Activated gamma-delta T cell treated with anti-CD3 and anti-CD28 coated beads, Interleukin-2, amount 50 U/mL, for 16 hours (primary cell): ENCODE measurements around the gene CRISP3.
"Not testable (repeated sequence)": the region's sequence is repeated elsewhere in the genome, so short reads cannot be mapped to it uniquely, and the experiment has no call there.

Experiments used
- DNase-seq: peaks from one replicate; pipeline ENCODE4 v3.0.0-alpha.2; 2020; ENCODE audit warnings: low read depth

Gene CRISP3

DNA sequence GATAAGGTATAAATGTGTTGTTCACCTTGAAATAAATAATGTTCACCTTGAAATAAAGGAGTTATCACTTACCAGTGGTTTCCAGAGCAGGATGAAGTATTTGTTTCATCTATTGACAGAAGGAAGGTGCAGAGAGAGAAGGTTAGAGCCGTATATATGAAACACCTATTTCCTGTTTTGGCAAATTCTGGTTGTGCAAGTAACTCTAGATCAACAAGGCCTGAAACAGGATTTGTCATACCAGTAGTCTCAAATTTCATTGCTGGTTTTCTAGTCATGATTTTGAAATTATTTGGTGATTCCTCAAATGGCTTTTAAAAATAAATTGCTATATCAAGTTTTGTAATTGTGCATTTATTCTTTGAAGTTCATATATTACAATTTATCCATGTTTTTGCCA lies at the start of gene CRISP3:
Gene CRISP3, minus strand, starts transcription at position 130 of the 400 bp plus-strand sequence. Its CDS starts 21 bp downstream, at position 109.
- no peak for DNase-seq

DNA sequence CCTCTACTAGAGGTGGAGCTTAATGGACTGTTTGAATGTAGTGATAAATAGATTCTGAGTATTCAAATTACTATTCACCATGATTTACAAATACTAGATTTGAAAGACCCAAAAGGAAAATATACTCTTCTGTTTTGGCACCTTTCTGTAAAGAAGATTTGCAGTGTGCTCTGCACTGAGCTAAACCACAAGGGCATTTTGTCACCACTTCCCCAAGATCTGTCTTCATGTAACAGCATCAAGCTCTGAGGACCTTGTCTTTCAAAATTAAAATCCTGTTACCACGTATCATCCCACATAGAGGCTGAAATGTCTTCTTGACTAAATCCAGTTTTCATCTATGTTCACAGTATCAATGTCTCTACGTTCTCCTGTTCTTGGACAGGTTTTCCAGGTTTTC lies 46.2 kb upstream of the CRISP3 start:
- no peak for DNase-seq

GRCh38 chr6:49787176-49787575 lies 43.0 kb upstream of the CRISP3 start, which contains the start of gene PGK2:
Gene PGK2, minus strand, starts transcription at chr6:49787285. Its CDS starts 98 bp downstream, at chr6:49787187.
- no peak for DNase-seq

GRCh38 chr6:49784272-49784671 lies 40.1 kb upstream of the CRISP3 start:
- DNase-seq = no peak

- no peak for DNase-seq
Measured at GRCh38 chr6:49782725-49783124, 38.5 kb upstream of the CRISP3 start.

DNA sequence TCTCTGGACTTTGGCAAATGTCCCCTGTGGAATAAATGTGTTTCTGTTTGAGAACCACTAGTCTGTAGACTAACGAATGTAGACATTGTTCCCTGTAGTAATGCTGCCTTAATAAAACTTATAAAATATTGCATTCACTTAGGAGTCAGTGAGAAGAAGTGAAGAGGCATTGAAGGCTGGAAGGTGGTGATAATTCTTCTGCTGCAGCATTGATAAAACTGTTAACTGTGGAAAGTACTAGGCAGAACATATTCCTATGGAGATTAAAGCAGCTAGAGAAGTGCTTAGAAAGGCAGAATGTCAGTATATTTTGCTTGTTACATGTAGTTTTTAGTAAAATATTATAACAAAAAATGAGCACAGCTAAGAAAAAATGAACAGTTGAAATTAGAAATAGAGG lies 38.1 kb upstream of the CRISP3 start:
- DNase-seq = no peak

GRCh38 chr6:49776444-49776843 lies 32.3 kb upstream of the CRISP3 start:
- no peak for DNase-seq

DNA sequence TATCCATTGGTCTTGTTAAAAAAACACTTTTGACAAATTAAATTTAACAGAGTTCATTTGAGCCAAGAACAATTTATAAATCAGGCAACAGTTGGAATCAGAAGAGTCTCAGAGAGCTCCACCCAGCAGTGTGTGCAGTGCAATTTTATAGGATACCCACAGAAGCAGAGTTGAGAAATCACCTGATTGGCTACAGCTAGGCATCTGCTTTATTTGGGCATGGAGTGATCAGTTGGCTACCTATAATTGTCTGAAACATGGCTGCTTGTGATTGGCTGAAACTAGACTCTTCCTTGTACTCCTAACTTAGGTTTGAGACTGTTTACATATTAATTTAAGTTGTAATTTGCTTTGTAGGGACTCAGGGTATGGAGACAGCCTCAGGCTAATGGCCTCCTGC lies 30.9 kb upstream of the CRISP3 start:
- no peak for DNase-seq

DNA sequence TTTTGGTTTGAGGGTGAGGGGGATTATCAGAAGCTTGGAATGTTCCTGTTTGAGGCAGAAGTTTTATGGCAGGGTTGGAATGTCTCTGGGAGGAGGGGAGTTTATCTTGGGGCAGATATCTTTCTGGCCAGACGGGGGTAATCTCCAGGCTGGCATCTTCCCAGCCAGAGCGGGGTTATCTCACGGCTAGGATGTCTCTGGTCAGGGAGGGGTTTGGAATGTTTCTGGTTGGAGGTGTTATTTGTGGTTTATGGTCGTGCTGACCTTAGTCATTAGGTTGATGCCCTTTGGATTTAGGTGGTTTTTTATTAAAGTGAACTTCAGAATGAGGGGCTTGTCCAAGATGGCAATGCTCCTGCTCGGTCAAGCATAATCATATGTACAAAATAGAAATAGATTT lies 28.1 kb upstream of the CRISP3 start:
- DNase-seq = no peak

GRCh38 chr6:49766762-49767161 lies 22.6 kb upstream of the CRISP3 start:
- no peak for DNase-seq

DNA sequence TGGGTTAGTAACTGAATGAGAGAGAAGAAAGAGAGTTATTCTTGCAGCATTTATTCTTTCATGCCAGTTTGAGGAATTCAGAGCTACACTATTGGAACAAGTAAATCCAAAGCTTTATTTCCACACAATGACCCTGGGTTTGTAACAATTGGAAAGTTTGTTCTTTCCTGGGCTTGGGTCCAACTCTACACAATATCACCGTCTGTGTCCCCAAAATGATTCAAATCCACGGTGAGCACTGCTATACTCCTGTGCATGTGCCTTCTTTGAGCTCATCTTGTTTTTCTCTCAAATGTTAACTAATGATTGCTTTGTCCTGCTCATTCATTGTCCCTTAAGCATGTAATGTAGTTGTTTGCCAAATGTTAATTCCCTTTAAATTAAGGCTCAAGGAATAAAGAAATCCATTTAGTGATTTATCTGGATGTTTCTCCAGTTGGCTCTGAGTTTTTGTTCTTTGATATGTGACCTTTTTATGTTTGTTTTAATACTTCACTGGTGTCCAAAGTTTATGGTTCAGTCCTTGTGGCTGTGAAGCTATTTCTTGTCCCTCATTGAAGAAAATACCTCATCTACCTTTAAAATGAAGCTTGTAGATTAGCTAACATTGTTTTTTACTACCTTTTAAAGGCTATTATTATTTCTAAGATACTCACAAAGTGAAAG lies 20.5 kb upstream of the CRISP3 start:
- no peak for DNase-seq

- no peak for DNase-seq
Measured at GRCh38 chr6:49743429-49743828, 759 bp downstream of the CRISP3 start.

- DNase-seq = no peak
Measured at GRCh38 chr6:49739423-49739822, 4.8 kb downstream of the CRISP3 start.

GRCh38 chr6:49736017-49736508 lies 8.1 kb downstream of the CRISP3 start:
- no peak for DNase-seq

DNA sequence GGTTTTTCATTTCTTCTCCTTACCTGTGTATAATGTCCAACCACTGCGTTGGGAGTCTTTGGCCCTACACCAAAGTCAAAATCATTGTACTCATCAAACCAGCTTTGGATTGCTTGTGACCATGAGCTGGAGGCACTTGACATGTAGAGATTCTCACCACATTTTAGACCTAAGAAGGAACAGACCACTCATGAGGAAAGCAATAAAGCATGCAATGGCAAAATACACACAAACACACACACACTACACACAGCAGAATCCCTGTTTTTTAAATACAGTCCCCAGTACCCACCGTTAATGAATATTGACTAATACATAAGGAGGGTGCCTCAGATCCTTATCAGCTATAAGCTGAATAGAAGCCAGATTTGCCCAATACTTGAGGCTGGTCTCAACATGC lies 10.5 kb downstream of the CRISP3 start:
- no peak for DNase-seq

GRCh38 chr6:49732781-49733180 lies 11.4 kb downstream of the CRISP3 start:
- no peak for DNase-seq

- DNase-seq = no peak
Measured at GRCh38 chr6:49730251-49730650, 13.9 kb downstream of the CRISP3 start.

GRCh38 chr6:49723917-49724316 lies 20.3 kb downstream of the CRISP3 start:
- DNase-seq = not testable (repeated sequence)

GRCh38 chr6:49721297-49721696 lies 22.9 kb downstream of the CRISP3 start:
- DNase-seq = no peak

DNA sequence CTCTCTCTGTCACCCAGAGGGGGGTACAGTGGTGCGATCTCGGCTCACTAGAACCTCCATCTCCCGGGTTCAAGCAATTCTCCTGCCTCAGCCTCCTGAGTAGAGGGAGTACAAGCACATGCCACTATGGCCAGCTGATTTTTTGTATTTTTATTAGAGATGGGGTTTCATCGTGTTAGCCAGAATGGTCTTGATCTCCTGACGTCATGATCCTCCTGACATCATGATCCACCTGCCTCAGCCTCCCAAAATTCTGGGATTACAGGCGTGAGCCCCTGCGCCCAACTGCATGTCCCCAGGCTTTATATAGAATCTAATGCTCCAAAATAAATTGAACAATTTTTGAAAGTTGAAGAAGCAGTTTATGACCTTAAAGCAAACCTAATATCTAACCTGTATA lies 23.8 kb downstream of the CRISP3 start:
- no peak for DNase-seq

DNA sequence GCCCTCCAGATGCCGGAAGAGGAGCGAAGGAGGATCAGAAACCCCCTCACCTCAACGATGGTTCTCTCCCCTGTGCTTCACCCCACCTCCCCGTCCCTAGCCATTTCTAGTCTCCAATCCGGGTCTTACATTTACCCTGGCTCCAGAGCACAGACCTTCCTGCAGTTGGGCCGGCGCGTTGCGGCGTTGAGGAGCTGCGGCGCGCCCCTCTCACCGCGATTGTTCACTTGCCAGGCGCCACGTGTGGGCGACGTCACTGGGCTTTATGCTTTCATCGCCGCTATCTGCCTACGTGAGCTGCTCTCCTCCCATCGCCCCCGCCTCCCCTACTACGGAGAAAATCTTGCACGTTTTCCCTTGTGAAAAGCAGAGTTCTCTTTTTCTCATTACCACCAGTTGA lies 30.8 kb downstream of the CRISP3 start, which contains the start of gene CRISP2:
Gene CRISP2, minus strand, starts transcription at position 198 of the 400 bp plus-strand sequence. CDS start 4,347 bp downstream, outside the sequence.
- no peak for DNase-seq

- DNase-seq = no peak
Measured at GRCh38 chr6:49698478-49698877, 45.7 kb downstream of the CRISP3 start.

GRCh38 chr6:49693512-49693911 lies 50.7 kb downstream of the CRISP3 start:
- DNase-seq = no peak

GRCh38 chr6:49692534-49692933 lies 51.7 kb downstream of the CRISP3 start:
- no peak for DNase-seq
